Measurements from ENCODE around the gene KCNN2.

The KCNN2 gene

GRCh38 chr5:114361724-114362196 lies at the start of gene KCNN2:
Gene KCNN2 (plus strand): TSS chr5:114362070. CDS start chr5:114362140, 70 bp downstream.
- in situ Hi-C loops (cut with MboI; ENCODE audit: low sequenced_read_pairs) = no loop called here

GRCh38 chr5:114312658-114313057 lies 49.2 kb upstream of the KCNN2 start:
- in situ Hi-C loops (cut with MboI; ENCODE audit: low sequenced_read_pairs) = no loop called here

GRCh38 chr5:114314061-114314460 lies 47.8 kb upstream of the KCNN2 start:
- in situ Hi-C loops (cut with MboI; ENCODE audit: low sequenced_read_pairs) = no loop called here

GRCh38 chr5:114316167-114316566 lies 45.7 kb upstream of the KCNN2 start:
- in situ Hi-C loops (cut with MboI; ENCODE audit: low sequenced_read_pairs) = no loop called here

- in situ Hi-C loops (cut with MboI; ENCODE audit: low sequenced_read_pairs) = no loop called here
Observed at GRCh38 chr5:114317751-114318150, 44.1 kb upstream of the KCNN2 start.

- in situ Hi-C loops (cut with MboI; ENCODE audit: low sequenced_read_pairs) = no loop called here
Observed at GRCh38 chr5:114319236-114319635, 42.6 kb upstream of the KCNN2 start.

GRCh38 chr5:114319821-114320220 lies 42.0 kb upstream of the KCNN2 start:
- in situ Hi-C loops (cut with MboI; ENCODE audit: low sequenced_read_pairs) = no loop called here

- in situ Hi-C loops (cut with MboI; ENCODE audit: low sequenced_read_pairs) = no loop called here
Observed at GRCh38 chr5:114324282-114324681, 37.6 kb upstream of the KCNN2 start.

GRCh38 chr5:114325541-114325940 lies 36.3 kb upstream of the KCNN2 start:
- in situ Hi-C loops (cut with MboI; ENCODE audit: low sequenced_read_pairs) = no loop called here

GRCh38 chr5:114327474-114327873 lies 34.4 kb upstream of the KCNN2 start:
- in situ Hi-C loops (cut with MboI; ENCODE audit: low sequenced_read_pairs) = no loop called here

- in situ Hi-C loops (cut with MboI; ENCODE audit: low sequenced_read_pairs) = no loop called here
Observed at GRCh38 chr5:114327987-114328386, 33.9 kb upstream of the KCNN2 start.

- in situ Hi-C loops (cut with MboI; ENCODE audit: low sequenced_read_pairs) = no loop called here
Observed at GRCh38 chr5:114330916-114331531, 30.8 kb upstream of the KCNN2 start.

GRCh38 chr5:114332493-114332892 lies 29.4 kb upstream of the KCNN2 start:
- in situ Hi-C loops (cut with MboI; ENCODE audit: low sequenced_read_pairs) = no loop called here

- in situ Hi-C loops (cut with MboI; ENCODE audit: low sequenced_read_pairs) = no loop called here
Observed at GRCh38 chr5:114332925-114333324, 28.9 kb upstream of the KCNN2 start.

GRCh38 chr5:114335391-114335790 lies 26.5 kb upstream of the KCNN2 start:
- in situ Hi-C loops (cut with MboI; ENCODE audit: low sequenced_read_pairs) = no loop called here

GRCh38 chr5:114339108-114339507 lies 22.8 kb upstream of the KCNN2 start:
- in situ Hi-C loops (cut with MboI; ENCODE audit: low sequenced_read_pairs) = no loop called here

GRCh38 chr5:114346181-114346580 lies 15.7 kb upstream of the KCNN2 start:
- in situ Hi-C loops (cut with MboI; ENCODE audit: low sequenced_read_pairs) = no loop called here

GRCh38 chr5:114355086-114355830 lies 6.6 kb upstream of the KCNN2 start:
- in situ Hi-C loops (cut with MboI; ENCODE audit: low sequenced_read_pairs) = no loop called here

GRCh38 chr5:114358329-114358728 lies 3.5 kb upstream of the KCNN2 start:
- in situ Hi-C loops (cut with MboI; ENCODE audit: low sequenced_read_pairs) = no loop called here

GRCh38 chr5:114360357-114360756 lies 1.5 kb upstream of the KCNN2 start:
- in situ Hi-C loops (cut with MboI; ENCODE audit: low sequenced_read_pairs) = no loop called here

GRCh38 chr5:114360816-114361723 lies 800 bp upstream of the KCNN2 start:
- in situ Hi-C loops (cut with MboI; ENCODE audit: low sequenced_read_pairs) = no loop called here

Measured in HL-60/S4 treated with phorbol 12-myristate 13-acetate at 8.2 ng/mL for 4 days and 3 days (cell line).